SIG-M5 treated with dmso at 0.1 percent for 504 hours (cell line): ENCODE data around the gene ADCY4.

ENCODE experiments used
- DNase-seq: peaks from one replicate; lab custom pipeline; 2025; ENCODE audit not compliant: unreplicated experiment; lab: John Stamatoyannopoulos, UW

The ADCY4 gene

DNA sequence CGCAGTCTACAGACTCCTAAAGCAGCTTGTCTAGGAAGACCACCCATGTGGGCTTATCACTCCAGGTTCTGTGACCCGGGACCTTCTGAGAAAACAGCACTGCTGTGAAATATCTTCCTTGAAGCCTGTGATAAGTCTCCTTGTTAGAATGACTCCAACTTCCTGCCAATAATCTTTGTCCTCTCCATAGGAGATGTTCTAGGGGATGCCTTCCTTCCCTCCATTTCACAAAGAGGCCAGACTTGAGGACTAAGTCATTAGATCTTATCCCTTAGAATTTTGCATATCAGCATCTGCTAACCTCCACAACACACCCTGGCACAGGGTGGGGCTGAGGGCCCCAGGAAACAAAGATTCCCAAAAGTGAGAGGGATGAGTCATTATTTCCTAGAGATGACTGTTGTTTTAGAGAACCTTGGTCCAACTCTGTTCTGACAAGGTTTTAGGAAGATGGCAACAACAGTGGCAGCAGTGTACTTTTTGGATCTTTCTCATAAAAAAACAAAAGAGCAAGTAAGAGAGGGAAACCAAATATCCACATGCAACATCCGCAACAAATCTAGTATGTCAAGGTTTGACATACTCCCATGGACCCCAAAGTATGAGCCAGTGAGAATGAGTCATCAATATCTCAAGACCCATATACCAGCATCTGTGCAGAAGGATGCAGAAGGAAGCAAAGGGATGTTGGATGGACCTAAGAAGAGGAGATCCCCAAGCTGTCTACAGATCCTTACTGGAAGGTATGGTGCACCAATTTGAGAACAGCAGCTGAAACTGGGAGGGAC lies 17.5 kb downstream of the ADCY4 start:
- DNase-seq, result no peak

DNA sequence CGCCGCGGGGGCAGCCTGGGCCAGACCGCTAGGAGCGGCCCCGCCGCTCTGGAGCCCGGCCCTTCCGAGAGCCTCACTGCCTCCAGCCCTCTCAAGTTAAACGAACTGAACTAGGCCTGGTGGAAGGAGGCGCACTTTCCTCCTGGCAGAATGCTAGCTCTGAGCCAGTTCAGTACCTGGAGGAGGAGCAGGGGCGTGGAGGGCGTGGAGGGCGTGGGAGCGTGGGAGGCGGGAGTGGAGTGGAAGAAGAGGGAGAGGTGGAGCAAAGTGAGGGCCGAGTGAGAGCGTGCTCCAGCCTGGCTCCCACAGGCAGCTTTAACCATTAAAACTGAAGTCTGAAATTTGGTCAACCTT lies 18.3 kb downstream of the ADCY4 start:
- DNase-seq, result no peak

DNA sequence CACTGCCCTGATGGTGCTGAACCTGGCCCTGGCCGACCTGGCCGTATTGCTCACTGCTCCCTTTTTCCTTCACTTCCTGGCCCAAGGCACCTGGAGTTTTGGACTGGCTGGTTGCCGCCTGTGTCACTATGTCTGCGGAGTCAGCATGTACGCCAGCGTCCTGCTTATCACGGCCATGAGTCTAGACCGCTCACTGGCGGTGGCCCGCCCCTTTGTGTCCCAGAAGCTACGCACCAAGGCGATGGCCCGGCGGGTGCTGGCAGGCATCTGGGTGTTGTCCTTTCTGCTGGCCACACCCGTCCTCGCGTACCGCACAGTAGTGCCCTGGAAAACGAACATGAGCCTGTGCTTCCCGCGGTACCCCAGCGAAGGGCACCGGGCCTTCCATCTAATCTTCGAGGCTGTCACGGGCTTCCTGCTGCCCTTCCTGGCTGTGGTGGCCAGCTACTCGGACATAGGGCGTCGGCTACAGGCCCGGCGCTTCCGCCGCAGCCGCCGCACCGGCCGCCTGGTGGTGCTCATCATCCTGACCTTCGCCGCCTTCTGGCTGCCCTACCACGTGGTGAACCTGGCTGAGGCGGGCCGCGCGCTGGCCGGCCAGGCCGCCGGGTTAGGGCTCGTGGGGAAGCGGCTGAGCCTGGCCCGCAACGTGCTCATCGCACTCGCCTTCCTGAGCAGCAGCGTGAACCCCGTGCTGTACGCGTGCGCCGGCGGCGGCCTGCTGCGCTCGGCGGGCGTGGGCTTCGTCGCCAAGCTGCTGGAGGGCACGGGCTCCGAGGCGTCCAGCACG lies 18.9 kb downstream of the ADCY4 start:
- no peak for DNase-seq

GRCh38 chr14:24315243-24315806 lies 19.5 kb downstream of the ADCY4 start:
- no peak for DNase-seq

- DNase-seq, result no peak
Observed at GRCh38 chr14:24314377-24315193, 20.3 kb downstream of the ADCY4 start.

GRCh38 chr14:24313913-24314312 lies 21.0 kb downstream of the ADCY4 start:
- DNase-seq, result no peak

- DNase-seq, result peak; percentile 70
Observed at GRCh38 chr14:24312736-24313507, 21.9 kb downstream of the ADCY4 start.

DNA sequence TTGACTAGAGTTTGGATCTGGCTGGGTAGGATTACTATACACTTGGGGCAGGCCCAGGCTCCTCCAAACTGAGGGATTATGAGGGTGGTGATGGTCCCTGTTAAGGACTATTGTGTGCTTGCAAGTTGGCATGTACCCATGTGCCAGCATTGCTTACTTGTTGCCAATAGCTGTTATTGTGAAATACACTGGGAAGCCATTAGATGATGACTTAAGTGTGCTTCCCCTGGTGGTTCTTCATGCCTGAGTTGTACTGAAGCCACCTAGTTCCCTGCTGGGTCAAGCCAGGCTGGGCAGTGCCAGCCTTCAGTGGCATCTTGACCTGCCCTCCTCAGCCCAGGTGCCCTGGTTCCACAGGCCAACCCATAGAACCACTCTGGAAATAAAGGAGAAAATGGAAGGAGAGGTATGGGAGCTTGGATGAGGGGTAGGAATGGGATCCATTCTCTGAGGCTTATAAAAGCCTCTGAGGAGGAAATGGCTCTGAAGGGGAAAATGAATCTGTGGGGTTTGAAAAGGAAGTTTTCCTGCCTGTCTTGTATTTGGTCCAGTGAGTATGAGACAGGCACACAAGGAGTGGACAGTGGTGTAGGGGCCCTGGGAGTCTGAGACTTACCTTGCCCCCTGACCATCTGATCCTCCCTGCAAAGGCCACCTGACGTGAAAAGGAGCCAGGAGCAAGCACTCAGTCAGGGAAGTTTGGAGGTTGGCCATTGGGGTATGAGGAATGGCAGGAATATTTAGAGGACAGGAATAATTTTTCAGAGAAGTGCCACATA lies 22.8 kb downstream of the ADCY4 start:
- peak; percentile 25 for DNase-seq

DNA sequence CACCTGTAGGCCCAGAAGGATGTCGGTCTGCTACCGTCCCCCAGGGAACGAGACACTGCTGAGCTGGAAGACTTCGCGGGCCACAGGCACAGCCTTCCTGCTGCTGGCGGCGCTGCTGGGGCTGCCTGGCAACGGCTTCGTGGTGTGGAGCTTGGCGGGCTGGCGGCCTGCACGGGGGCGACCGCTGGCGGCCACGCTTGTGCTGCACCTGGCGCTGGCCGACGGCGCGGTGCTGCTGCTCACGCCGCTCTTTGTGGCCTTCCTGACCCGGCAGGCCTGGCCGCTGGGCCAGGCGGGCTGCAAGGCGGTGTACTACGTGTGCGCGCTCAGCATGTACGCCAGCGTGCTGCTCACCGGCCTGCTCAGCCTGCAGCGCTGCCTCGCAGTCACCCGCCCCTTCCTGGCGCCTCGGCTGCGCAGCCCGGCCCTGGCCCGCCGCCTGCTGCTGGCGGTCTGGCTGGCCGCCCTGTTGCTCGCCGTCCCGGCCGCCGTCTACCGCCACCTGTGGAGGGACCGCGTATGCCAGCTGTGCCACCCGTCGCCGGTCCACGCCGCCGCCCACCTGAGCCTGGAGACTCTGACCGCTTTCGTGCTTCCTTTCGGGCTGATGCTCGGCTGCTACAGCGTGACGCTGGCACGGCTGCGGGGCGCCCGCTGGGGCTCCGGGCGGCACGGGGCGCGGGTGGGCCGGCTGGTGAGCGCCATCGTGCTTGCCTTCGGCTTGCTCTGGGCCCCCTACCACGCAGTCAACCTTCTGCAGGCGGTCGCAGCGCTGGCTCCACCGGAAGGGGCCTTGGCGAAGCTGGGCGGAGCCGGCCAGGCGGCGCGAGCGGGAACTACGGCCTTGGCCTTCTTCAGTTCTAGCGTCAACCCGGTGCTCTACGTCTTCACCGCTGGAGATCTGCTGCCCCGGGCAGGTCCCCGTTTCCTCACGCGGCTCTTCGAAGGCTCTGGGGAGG lies 23.9 kb downstream of the ADCY4 start, which contains the start of gene LTB4R:
Gene LTB4R (plus strand): TSS at position 857 of the 959 bp plus-strand sequence. CDS start 4,150 bp downstream, outside the sequence.
- DNase-seq, result peak; percentile 22

- no peak for DNase-seq
Observed at GRCh38 chr14:24310265-24310645, 24.6 kb downstream of the ADCY4 start.

GRCh38 chr14:24309538-24310264 lies 25.2 kb downstream of the ADCY4 start, which contains the start of gene LTB4R2:
Gene LTB4R2, plus strand, starts transcription at chr14:24310140. Its CDS starts 525 bp downstream, at chr14:24310665.
- no peak for DNase-seq

DNA sequence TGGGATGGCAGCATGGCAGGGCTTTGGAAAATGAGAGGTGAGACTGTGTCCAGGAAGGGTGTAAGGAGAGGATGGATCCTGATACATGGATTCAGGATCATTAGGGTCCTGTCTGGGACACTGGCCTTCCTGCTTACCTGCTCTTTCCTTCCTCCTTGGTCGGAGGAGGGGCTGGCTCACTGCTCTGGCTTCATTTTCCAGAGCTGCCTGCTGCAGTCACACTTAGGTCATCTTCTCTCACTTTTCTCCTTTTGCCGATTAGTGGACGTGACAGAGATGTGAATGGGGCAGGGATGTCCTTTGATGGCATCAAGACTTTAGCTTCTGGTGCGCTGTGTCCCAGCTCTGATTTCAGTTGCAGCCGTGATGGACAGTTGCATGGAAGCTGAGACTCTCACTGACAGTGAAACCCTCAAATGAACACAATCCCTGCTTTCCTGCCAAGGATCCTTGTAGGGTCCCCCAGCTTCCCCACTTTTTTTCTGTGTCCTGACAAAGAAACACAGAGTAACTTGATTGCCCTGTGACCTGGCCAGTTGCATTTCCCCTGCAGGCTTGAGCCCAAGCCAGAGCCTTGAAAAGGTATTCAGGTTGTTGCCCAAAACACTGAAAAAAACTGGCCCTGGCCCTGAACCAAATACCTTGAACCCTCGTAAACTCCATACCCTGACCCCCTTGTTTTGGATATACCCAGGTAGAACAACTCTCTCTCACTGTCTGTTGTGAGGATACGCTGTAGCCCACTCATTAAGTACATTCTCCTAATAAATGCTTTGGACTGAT lies 26.3 kb downstream of the ADCY4 start:
- DNase-seq, result no peak

DNA sequence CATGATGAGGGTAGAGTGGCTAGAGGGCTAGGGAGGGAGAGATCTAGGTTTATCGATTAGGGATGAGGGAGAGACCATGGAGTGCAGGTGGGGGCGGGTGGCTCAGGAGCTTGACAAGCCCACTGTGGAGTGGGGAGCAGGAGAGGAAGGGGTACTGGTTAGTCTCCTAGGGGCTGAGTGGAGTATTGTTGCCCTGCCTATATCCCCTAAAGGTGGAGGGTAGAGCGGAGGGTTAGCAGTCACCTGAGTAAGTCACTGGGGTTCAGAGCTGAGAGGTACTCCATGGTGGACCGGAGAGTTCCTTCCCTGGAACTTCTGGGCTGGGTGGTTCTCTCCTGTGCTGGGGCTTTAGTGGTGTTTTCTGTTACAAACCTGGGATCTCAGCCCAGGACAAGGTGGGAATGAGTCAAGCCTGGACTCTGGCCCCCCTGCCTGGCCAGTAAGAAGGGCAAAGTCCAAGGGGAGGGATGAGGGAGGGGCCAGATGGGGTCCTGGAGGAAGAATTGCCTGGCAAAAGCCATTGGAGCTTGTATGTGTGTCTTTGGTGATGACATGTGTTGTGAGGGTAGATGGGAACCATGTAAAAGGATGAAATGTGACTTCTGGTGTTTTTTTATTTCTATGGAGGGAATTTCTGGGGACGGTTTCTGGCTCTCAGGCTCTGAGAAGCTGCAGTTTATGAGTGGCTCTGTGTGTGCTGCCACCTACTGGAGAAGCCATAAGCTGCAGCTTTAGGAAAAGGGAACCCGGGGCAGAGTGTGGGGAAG lies 27.1 kb downstream of the ADCY4 start, which contains the start of gene CIDEB:
Gene CIDEB (minus strand): TSS at position 403 of the 767 bp plus-strand sequence. CDS start 119 bp downstream, at position 284.
- DNase-seq, result peak; percentile 66

DNA sequence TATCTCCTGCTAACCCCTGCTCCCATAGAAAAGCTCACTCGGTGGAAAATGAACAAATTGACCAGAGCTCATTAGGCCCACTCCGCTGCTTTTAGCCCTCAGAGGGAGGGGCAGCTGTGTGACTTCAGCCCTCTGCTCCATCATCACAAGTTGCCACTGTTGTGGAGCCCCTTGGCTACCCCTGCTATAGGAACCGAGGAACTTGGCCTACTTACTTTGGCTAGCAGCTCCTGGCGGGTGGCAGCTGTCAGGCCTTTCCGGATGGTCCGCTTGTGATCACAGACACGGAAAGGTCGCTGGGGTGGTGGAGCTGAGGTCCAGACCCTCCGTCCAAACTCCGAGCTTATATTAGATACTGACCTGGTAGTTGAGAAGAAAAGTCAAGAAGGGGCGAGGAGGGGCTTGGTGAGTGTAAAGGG lies 27.7 kb downstream of the ADCY4 start:
- no peak for DNase-seq

- no peak for DNase-seq
Observed at GRCh38 chr14:24304019-24304387, 30.9 kb downstream of the ADCY4 start.
